Measurements from ENCODE around the gene HTT.

DNA sequence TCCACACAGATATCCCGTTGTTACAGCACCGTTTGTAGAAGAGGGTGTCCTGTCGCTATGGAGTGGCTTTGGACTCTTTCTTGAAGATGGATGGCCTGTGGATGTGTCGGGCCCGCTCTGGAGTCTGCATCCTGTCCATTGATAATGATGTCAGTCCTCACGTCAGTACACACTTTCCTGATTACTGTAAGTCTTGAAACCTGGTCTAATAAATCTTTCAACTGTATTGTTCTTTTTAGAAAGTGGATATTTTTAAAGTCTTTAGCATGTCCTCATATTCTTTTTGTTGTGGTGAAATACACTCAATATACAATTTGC is 189.4 kb downstream of the HTT start:
- TF ChIP-seq POLR2A (IDR thresholded peaks at IDR 0.05; ENCODE audit: low read length) (no peak), GATA1 (IDR thresholded peaks at IDR 0.05; ENCODE audit: low read depth, low read length) (no peak)
